ENCODE results near the gene DCBLD2.

Gene DCBLD2

DNA sequence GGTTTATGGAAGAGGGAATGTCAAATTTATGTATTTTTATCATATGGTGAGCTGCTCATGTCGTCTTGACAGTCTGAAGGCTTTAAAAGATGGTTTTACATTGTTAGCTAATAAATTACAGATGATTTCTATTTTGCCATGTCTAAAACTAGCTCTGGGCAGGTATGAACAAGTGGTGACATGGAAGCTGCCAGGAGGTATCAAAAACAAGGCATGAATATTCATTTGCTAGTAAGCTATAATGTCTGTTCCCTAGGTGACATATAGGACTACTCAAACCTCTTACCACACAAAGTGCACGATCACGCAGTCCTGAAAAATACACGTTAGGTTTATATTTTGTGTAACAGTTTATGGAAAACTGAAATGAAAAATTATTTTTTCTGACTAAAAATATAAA lies 103.6 kb downstream of the DCBLD2 start:
- Histone ChIP-seq H3K4me1 (ENCODE audit: control insufficient read depth in 1 of 2, insufficient read depth in 1 of 2, low read depth in 1 of 2, low read length in 1 of 2) (no peaks in the 10 kb centered on the region), H3K4me3 (ENCODE audit: low read depth in 1 of 2, low read length in 1 of 2) (no peak overlapping the region), H3K36me3 (peaks cover 31% of the 10 kb centered on the region), H3K27me3 (no peaks in the 10 kb centered on the region), H3K9me3 (no peaks in the 10 kb centered on the region), H3K27ac (no peak overlapping the region)
- TF ChIP-seq, protein P1, sequence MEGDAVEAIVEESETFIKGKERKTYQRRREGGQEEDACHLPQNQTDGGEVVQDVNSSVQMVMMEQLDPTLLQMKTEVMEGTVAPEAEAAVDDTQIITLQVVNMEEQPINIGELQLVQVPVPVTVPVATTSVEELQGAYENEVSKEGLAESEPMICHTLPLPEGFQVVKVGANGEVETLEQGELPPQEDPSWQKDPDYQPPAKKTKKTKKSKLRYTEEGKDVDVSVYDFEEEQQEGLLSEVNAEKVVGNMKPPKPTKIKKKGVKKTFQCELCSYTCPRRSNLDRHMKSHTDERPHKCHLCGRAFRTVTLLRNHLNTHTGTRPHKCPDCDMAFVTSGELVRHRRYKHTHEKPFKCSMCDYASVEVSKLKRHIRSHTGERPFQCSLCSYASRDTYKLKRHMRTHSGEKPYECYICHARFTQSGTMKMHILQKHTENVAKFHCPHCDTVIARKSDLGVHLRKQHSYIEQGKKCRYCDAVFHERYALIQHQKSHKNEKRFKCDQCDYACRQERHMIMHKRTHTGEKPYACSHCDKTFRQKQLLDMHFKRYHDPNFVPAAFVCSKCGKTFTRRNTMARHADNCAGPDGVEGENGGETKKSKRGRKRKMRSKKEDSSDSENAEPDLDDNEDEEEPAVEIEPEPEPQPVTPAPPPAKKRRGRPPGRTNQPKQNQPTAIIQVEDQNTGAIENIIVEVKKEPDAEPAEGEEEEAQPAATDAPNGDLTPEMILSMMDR (IDR thresholded peaks at IDR 0.05), result no peak

DNA sequence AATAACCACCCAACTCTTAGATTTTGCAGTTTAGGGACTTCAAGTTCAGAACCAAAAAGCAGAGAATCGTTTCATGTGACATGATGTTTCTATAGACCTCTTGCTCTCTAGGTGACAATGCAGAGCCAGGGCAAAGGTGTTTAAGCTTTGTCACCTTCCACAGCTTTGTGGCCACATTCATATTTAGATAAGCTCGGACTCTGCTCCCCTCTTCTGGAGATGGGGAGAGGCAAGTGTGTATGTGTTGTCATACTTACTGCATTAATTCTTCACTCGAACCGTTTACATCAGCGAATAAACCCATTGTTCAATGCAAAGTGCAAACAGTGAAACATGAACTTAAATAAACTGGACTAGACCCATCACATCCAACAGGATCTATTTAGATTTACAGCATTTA lies 105.2 kb downstream of the DCBLD2 start:
- peaks cover 47% of the 10 kb centered on the region for H3K36me3 ChIP-seq

DNA sequence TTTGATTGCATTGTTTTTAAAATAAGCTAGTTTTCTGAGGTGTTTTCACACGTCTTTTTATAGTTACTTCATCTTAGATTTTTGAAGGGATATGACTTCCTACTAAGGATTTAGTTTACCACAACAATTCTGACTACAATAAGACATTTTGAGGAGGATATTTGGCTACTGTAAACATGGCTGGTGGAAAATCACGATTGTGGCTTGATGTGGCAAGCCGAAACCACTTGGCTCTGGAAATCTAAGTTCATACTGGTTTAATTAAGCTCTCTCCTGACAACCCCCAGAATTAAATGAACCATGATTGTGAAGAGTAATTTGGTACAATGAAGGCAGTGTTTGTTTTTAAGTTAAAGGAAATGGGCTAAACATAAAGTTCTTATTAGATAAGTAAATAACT lies 107.5 kb downstream of the DCBLD2 start:
- H3K27ac ChIP-seq, result no peak overlapping the region
- peaks cover 70% of the 10 kb centered on the region for H3K36me3 ChIP-seq
- TF ChIP-seq, protein P1 (IDR thresholded peaks at IDR 0.05), result no peak

More for the DNA sequence above, 105.2 kb downstream of the DCBLD2 start:
- H3K4me1 ChIP-seq (ENCODE audit: control insufficient read depth in 1 of 2, insufficient read depth in 1 of 2, low read depth in 1 of 2, low read length in 1 of 2), result no peaks in the 10 kb centered on the region
- H3K27me3 ChIP-seq, result no peaks in the 10 kb centered on the region
- no peaks in the 10 kb centered on the region for H3K9me3 ChIP-seq
- H3K27ac ChIP-seq, result no peak overlapping the region
- no peak overlapping the region for H3K4me3 ChIP-seq (ENCODE audit: low read depth in 1 of 2, low read length in 1 of 2)
- TF ChIP-seq, protein P1 (IDR thresholded peaks at IDR 0.05), result no peak

DNA sequence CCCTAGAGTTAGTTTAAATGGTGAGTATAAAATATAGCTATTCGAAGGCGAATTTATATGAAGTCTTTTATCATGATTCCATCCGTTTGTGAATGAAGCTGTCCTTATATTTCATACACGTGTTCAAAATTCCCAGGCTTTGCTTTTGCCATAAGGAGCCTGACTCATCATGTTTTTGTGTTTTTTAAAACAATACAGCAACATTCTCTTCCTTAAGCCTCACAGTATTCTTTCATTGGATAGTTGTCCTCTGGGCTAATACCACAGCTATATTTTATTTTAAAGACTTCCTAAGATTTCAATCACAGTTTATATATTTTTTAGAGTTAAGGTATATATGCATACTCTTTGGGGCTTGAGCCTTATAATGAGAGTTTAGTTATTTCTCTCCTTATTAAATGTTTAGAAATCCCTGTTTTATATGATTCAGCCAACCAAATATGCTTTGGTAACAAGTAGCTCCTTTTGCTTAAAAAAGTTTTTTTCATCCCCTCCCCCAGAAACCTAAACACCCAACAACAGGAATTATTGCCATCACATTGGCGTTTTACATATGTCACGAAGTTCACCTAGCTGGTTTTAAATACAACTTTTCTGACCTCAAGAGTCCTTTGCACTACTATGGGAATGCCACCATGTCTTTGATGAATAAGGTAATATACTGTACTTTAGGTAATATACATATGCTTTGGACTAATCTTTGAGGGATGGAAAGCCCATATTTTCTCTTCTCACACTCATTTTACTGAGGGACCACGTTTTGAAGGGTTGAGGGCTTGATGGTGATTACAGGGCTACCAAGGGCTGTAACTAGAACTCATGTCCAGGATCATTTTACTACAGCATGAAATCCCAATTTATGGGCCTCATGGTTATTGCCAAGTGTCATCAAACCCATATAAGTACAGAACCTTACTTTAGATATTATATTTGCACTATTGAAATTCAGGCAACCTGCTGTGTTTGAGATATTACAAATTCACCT lies 109.9 kb downstream of the DCBLD2 start:
- H3K36me3 ChIP-seq, result peaks cover 90% of the 10 kb centered on the region
- H3K27me3 ChIP-seq, result no peaks in the 10 kb centered on the region
- H3K4me1 ChIP-seq (ENCODE audit: control insufficient read depth in 1 of 2, insufficient read depth in 1 of 2, low read depth in 1 of 2, low read length in 1 of 2), result peaks cover 6 to 7% of the 10 kb centered on the region in 2 experiments
- no peak overlapping the region for H3K4me3 ChIP-seq (ENCODE audit: low read depth in 1 of 2, low read length in 1 of 2)
- H3K9me3 ChIP-seq, result no peaks in the 10 kb centered on the region
- TF ChIP-seq, protein P1 (IDR thresholded peaks at IDR 0.05), result no peak
- H3K27ac ChIP-seq, result no peak overlapping the region

More for the DNA sequence above, 107.5 kb downstream of the DCBLD2 start:
- H3K9me3 ChIP-seq, result no peaks in the 10 kb centered on the region
- H3K27me3 ChIP-seq, result no peaks in the 10 kb centered on the region
- H3K4me3 ChIP-seq (ENCODE audit: low read depth in 1 of 2, low read length in 1 of 2), result no peak overlapping the region
- no peaks in the 10 kb centered on the region for H3K4me1 ChIP-seq (ENCODE audit: control insufficient read depth in 1 of 2, insufficient read depth in 1 of 2, low read depth in 1 of 2, low read length in 1 of 2)

DNA sequence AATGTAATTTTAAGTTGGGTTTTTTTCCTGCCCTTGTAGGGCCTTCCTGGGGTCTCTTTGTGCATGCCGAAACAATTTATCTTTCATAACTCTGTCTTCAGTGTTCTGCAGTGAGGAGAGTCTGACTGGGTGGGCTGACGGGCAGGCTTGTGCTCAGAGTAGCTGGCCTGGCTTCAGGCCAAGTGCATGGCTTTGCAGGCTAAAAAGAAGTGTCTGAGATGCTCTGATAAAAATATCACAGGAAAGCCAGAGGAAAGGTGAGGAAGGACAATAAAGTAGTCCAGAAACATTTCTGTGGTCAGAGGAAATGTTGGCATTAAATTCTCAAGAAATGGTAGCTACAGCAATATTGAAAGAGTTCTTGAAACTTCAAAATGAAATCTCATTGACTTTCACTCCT lies 112.8 kb downstream of the DCBLD2 start:
- Histone ChIP-seq H3K36me3 (peaks cover 90% of the 10 kb centered on the region), H3K9me3 (no peaks in the 10 kb centered on the region), H3K4me1 (ENCODE audit: control insufficient read depth in 1 of 2, insufficient read depth in 1 of 2, low read depth in 1 of 2, low read length in 1 of 2) (peaks cover 29 to 33% of the 10 kb centered on the region in 2 experiments), H3K4me3 (ENCODE audit: low read depth in 1 of 2, low read length in 1 of 2) (no peak overlapping the region), H3K27ac (peak overlapping the region; percentile 6), H3K27me3 (no peaks in the 10 kb centered on the region)
- TF ChIP-seq, protein P1 (IDR thresholded peaks at IDR 0.05), result no peak
